Globus pallidus (tissue), 1 donor: ENCODE results near the gene SSTR5.

ENCODE experiments used
- DNase-seq: peaks from one replicate; pipeline ENCODE4 v3.0.0-alpha.2; 2015; ENCODE audit warnings: low spot score

SSTR5 gene

DNA sequence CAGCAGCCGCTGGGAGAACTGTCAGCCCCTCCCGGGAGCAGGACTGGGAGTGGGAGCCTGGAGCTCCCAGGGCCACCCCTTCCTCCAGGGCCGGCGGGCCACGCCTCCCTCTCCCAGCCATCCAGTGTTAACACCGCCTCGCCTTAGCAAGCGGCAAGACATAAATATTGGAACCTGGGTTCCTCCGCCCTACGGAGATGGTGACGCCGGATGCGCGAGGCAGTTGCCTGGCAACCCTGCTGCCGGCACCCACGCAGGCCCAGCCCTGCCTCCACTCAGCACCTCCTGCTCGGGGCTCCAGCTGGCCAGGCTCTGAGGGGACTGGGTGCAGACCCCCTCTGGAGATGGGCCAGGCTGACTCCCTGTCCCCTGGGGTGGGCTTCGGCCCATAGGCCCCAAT, 52.9 kb downstream of the SSTR5 start:
- DNase-seq, result no peak

DNA sequence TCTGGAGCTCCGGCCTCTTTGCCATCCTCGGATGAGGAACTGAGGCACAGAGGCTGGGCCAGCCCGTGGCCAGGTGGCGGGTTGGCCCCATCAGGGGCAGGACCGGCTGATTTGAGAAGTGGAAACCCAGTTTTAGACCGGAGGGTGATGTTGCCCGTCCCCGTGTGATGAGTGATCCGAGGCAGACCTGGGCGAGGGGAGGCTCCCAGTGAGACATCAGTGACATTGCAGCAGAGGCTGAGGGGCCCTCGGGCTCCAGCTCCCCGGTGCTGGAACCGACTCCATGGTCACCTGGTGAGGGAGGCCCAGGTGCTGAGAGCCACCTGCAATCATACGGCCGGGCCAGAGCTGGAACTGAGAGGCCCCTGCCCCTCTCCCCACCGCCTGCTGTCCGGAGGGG, 53.5 kb downstream of the SSTR5 start:
- no peak for DNase-seq

DNA sequence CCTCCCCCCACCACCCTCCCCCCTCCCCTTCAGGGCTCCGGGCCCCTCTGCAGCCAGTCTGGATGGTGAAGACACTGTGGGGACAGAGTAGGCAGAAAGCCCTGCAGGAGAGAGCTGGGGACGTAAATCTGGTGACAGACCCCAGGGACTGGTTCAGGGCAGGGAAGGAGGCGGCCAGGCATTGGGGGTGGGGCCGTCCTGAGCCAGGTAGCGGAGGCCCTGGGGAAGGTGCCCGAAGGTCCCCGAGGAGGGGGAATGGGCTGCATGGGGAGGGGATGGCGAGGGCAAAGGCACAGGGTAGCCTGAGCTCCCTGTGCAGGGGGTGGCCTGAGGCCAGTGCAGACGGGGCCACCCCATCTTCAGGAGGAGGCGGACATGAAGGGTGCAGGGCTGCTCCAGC, 54.0 kb downstream of the SSTR5 start:
- no peak for DNase-seq

DNA sequence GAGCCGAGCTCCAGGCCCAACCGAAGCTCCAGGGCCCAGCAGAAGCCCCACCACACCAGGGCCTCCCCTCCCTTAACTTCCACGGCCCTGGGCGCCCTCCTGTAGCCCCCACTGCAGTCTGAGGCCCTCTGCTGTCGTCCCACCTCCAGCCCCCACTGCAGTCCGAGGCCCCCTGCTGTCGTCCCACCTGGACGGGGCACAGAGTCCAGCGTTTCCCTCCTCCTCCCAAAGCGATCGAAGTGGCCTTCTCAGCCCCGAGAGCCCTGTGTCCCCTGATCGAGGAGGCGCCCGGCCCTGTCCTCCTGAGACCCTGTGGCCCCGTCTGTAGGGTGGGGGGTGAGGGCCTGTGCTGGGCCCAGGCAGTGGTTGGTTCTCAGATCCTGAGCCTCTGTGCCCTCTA, 54.6 kb downstream of the SSTR5 start:
- DNase-seq, result no peak

DNA sequence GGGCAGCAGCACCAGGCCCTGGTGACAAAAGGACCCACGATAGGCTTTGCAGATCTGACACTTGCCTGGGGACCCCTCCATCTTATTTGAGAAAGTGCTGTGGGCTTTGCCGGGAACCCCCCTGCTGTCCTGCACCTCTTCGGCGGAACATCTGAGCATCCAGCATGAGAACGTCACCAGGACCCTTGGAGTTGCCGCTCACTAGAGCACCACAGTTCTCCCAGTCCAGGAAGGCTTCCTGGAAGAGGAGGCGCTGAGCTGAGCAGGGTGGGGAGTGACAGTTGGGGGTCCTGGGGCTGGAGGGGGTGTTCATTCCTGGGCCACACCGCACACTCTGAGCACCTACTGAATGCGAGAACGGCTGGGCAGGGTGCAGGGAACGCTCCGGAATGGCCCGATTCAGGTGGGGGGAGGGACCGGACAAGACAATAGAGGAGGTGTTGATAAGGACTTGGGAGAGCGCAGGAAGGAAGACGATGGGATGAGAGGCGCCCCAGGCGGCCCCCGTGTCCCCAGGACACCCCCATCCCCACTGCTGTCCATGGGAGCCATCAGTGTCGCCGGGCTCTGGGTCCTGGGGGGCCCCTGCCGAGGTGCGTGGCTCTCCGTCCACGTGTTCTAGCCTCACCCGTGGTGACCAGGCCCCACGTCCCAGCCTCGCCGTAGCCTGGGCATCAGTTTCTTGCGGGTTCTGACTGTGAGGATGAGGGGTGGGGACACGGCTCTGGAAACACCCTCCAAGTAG, 55.6 kb downstream of the SSTR5 start:
- no peak for DNase-seq

DNA sequence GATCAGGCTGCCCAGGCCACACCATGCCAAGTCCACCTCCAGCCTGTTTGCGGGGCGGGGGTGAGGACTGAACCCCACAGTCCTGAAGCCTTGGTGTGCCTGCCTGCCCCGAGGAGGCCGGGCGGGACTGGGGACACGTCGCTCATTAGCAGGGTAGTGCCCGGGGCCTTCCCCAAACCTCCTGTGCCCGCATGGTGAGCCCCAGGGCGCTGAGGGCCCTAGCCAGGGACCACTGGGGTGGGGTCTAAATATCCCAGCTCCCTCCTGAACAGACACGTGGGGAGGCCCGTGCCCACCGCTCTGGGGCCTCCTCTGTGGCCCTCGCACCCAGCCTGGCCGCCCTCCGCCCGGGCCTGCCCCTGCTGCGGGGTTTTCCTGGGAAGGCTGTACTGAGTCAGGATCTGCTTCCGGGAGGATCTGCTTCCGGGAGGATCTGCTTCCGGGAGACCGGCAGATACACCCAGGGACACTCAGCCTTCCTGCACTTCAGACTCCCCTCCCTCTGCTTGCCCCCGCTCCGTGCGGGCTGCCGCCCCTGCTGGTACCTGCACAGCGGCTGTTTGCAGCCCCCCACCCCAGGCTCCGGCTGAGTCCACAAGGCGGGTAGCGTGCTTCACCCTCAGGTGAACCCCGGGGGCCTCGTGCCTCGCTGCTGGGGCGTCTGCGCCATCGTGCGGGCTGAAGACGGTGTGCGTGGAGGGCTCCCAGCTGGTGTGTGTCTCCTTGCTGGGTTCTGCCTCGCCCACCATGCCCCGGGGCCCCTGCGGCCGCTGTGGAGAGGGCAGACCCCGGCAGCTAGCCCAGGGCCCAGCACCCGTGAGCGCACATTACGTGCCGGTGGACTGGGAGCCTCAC, 56.8 kb downstream of the SSTR5 start:
- DNase-seq, result no peak

DNA sequence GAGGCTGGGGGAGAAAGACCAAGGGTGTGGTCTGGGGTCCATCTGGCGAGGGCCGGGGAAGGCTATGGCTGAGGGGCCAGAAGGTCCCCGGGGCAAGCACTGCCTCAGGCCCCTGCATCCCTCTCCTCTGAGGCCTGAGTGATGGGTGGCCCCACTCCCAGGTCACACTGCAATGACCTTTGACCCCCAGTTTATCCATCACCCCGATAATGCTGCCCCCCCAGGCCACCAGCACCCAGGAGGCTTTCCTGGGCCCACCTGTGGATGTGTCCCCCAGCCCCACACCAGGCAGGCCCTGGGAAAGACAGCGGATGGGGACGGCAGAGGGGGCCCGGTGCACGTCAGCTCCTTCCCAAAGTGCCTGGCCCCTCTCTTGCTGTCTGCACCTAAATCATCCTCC, 57.8 kb downstream of the SSTR5 start:
- no peak for DNase-seq
